Measurements from ENCODE around the gene CALHM6. TPM values are rescaled to one million over a fixed set of nuclear protein-coding genes. Genes with fewer than 3 reads are reported as not detected.

Gene CALHM6
- total RNA-seq, 1 donor from 2014 or later, result 3.6 TPM

- TF ChIP-seq CTCF (IDR thresholded peaks at IDR 0.05), result no peak
- Mint-ChIP-seq H3K4me1 (ENCODE audit: low read depth) (no peaks in the 10 kb centered on the region), H3K27ac (ENCODE audit: unreplicated experiment) (no peak overlapping the region), H3K4me3 (ENCODE audit: unreplicated experiment) (no peak overlapping the region), H3K36me3 (ENCODE audit: low read depth) (peaks cover 42% of the 10 kb centered on the region), H3K9me3 (ENCODE audit: low read depth) (no peaks in the 10 kb centered on the region), H3K27me3 (ENCODE audit: low read depth) (no peaks in the 10 kb centered on the region)
- no peak for DNase-seq (ENCODE audit: low spot score)
These were observed 30.3 kb upstream of the CALHM6 start for GRCh38 chr6:116430860-116431259.

GRCh38 chr6:116431964-116432595, 29.1 kb upstream of the CALHM6 start:
- no peak for DNase-seq (ENCODE audit: low spot score)
- Mint-ChIP-seq H3K36me3 (ENCODE audit: low read depth) (peaks cover 44% of the 10 kb centered on the region), H3K27me3 (ENCODE audit: low read depth) (no peaks in the 10 kb centered on the region), H3K4me3 (ENCODE audit: unreplicated experiment) (no peak overlapping the region), H3K4me1 (ENCODE audit: low read depth) (no peaks in the 10 kb centered on the region), H3K27ac (ENCODE audit: unreplicated experiment) (no peak overlapping the region), H3K9me3 (ENCODE audit: low read depth) (no peaks in the 10 kb centered on the region)
- no peak for TF ChIP-seq CTCF (IDR thresholded peaks at IDR 0.05)

GRCh38 chr6:116433206-116433712, 27.9 kb upstream of the CALHM6 start:
- H3K36me3 Mint-ChIP-seq (ENCODE audit: low read depth), result peaks cover 41% of the 10 kb centered on the region
- DNase-seq (ENCODE audit: low spot score), result no peak
- no peaks in the 10 kb centered on the region for H3K27me3 Mint-ChIP-seq (ENCODE audit: low read depth)
- H3K27ac Mint-ChIP-seq (ENCODE audit: unreplicated experiment), result no peak overlapping the region
- no peak for TF ChIP-seq CTCF (IDR thresholded peaks at IDR 0.05)
- H3K9me3 Mint-ChIP-seq (ENCODE audit: low read depth), result no peaks in the 10 kb centered on the region
- peaks cover 7% of the 10 kb centered on the region for H3K4me1 Mint-ChIP-seq (ENCODE audit: low read depth)
- H3K4me3 Mint-ChIP-seq (ENCODE audit: unreplicated experiment), result no peak overlapping the region

GRCh38 chr6:116434056-116434725, 27.0 kb upstream of the CALHM6 start:
- DNase-seq (ENCODE audit: low spot score), result no peak
- Mint-ChIP-seq H3K9me3 (ENCODE audit: low read depth) (no peaks in the 10 kb centered on the region), H3K27ac (ENCODE audit: unreplicated experiment) (no peak overlapping the region), H3K27me3 (ENCODE audit: low read depth) (no peaks in the 10 kb centered on the region), H3K4me3 (ENCODE audit: unreplicated experiment) (no peak overlapping the region), H3K36me3 (ENCODE audit: low read depth) (peaks cover 33% of the 10 kb centered on the region), H3K4me1 (ENCODE audit: low read depth) (peaks cover 16% of the 10 kb centered on the region)
- TF ChIP-seq CTCF (IDR thresholded peaks at IDR 0.05), result no peak

- Mint-ChIP-seq H3K4me1 (ENCODE audit: low read depth) (peaks cover 35% of the 10 kb centered on the region), H3K27me3 (ENCODE audit: low read depth) (no peaks in the 10 kb centered on the region), H3K36me3 (ENCODE audit: low read depth) (peaks cover 23% of the 10 kb centered on the region), H3K4me3 (ENCODE audit: unreplicated experiment) (no peak overlapping the region), H3K9me3 (ENCODE audit: low read depth) (no peaks in the 10 kb centered on the region), H3K27ac (ENCODE audit: unreplicated experiment) (no peak overlapping the region)
- TF ChIP-seq CTCF (IDR thresholded peaks at IDR 0.05), result no peak
- no peak for DNase-seq (ENCODE audit: low spot score)
These were observed 24.6 kb upstream of the CALHM6 start for GRCh38 chr6:116436586-116436985.
